Esophagus squamous epithelium (tissue), 5 donors: ENCODE data around the gene MYH10. TPM values are rescaled to one million over a fixed set of nuclear protein-coding genes. Genes with fewer than 3 reads are reported as not detected.

ENCODE experiments used
- DNase-seq: peaks from one replicate; lab custom pipeline; 2025; lab: John Stamatoyannopoulos, UW
- H3K27ac ChIP-seq, 4 donors: fragments of 200-600 bp; sonication (generic); one replicate each; pipeline ENCODE4 v1.5.1; 2016 to 2019; ENCODE audit warnings: mild to moderate bottlenecking in 1 of 4
- H3K27me3 ChIP-seq, 4 donors: fragments of 200-600 bp; sonication (generic); 1 replicate in 3 of 4; 2 replicates in 1 of 4; pipeline versions ENCODE4 v1.5.1 to v1.6.0; 2017 to 2021; ENCODE audit warnings: antibody characterized with exemption in 1 of 4
- H3K36me3 ChIP-seq, 3 donors: fragments of 200-600 bp; sonication (generic); one replicate each; pipeline ENCODE4 v1.5.1; 2016 to 2019
- H3K4me1 ChIP-seq, 3 donors: fragments of 200-600 bp; sonication (generic); one replicate each; pipeline ENCODE4 v1.5.1; 2017 to 2019
- H3K4me3 ChIP-seq, 4 donors: fragments of 200-600 bp; sonication (generic); 1 replicate in 3 of 4; 2 replicates in 1 of 4; pipeline ENCODE4 v1.5.1; 2016 to 2019; ENCODE audit warnings: mild to moderate bottlenecking in 2 of 4, moderate library complexity in 1 of 4
- H3K9me3 ChIP-seq, 3 donors: fragments of 200-600 bp; sonication (generic); one replicate each; pipeline ENCODE4 v1.5.1; 2016 to 2019
- POLR2A ChIP-seq, 4 donors: fragments of 450-650 bp; IDR thresholded peaks; one replicate each; pipeline ENCODE4 v1.6.1; 2017; ENCODE audit warnings: antibody characterized with exemption in 4 of 4, mild to moderate bottlenecking in 4 of 4, moderate library complexity in 3 of 4
- WGBS, 2 donors: methylation state at CpG; one replicate each; pipeline ENCODE4 v1.1.5; 2018; 5-methylcytosine and 5-hydroxymethylcytosine counted together
- intact Hi-C: fragments of 100-400 bp; cut with DNase I; formaldehyde crosslinking; loops from one replicate; pipeline ENCODE4 v1.15.0; 2022
- total RNA-seq, 4 donors: library from RNA; depleted of rRNA; stranded (reverse); fragments of >200 nt; gene quantifications; one replicate each; pipeline ENCODE4 v1.1.0, GENCODE V29; 2016
- TF ChIP-seq, protein P1 (sequence below), 6 experiments: fragments of 450-650 bp in 4 of 6; fragments of 200-600 bp in 2 of 6; sonication (generic) in 2 of 6; IDR thresholded peaks; one replicate each; pipeline ENCODE4 v1.5.1; 2016 to 2019; ENCODE audit warnings: antibody characterized with exemption in 6 of 6, mild to moderate bottlenecking in 4 of 6, moderate library complexity in 4 of 6
- donor health status: DM: yes; HTN: yes; CAD: no.

Gene MYH10
- total RNA-seq, 4 donors from 2014 or later = 5.8 to 25.6 (median 14.7) TPM

DNA sequence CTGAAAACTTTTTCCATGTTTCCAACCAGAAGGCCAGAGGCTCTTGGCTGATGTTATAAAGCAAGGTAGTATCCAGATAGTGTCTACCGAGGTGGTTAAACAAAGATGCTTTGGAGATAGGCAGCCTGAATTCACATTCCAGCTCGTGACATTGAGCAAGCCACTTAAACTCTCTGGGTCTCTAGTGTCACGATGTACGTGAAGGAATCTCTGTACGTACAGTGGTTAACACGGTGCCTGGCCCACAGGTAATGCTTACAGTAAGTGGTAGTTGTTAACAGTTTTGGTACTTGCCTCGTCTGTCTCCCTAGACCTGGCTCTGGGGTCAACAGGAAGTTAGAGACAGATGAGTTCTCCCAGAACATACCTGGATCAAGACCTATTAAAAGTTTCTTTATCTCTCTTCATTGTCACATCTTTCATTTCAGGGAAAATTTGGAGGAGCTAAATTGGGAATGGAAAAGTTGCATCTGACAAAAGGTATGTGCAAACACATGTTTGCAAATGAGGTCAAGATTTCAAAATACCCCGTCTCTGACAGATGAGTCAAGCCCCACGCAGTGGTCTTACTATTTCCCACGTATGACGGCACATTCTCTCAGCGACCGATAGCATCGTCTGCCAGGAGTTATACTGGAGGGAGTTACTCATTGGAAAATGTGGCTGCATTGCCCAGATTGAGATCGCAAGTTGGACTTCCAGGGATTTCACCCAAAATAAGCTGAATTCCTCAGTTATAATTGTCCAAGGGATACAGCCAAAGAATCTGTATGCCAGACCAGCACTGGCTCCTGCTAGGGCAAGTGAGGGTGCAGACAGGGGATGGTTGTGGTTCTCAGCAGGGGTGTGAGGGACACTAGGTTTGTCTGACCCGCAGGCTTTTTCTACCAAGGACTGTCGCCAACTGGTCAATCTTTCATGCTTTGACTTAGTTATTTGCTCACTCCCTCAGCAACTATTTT lies 18.9 kb upstream of the MYH10 start:
- Histone ChIP-seq H3K27me3 (peaks cover 0 to 5% (median 0%) of the 10 kb centered on the region in 4 donors), H3K4me1 (no peaks in the 10 kb centered on the region), H3K27ac (no peak overlapping the region), H3K4me3 (no peak overlapping the region), H3K36me3 (no peaks in the 10 kb centered on the region), H3K9me3 (no peaks in the 10 kb centered on the region)
- no peak for DNase-seq
- WGBS, 2 donors = 75 to 76% methylated on average over 17 of the region's 17 CpGs
- TF ChIP-seq POLR2A (IDR thresholded peaks at IDR 0.05) = no peak
- TF ChIP-seq, protein P1, sequence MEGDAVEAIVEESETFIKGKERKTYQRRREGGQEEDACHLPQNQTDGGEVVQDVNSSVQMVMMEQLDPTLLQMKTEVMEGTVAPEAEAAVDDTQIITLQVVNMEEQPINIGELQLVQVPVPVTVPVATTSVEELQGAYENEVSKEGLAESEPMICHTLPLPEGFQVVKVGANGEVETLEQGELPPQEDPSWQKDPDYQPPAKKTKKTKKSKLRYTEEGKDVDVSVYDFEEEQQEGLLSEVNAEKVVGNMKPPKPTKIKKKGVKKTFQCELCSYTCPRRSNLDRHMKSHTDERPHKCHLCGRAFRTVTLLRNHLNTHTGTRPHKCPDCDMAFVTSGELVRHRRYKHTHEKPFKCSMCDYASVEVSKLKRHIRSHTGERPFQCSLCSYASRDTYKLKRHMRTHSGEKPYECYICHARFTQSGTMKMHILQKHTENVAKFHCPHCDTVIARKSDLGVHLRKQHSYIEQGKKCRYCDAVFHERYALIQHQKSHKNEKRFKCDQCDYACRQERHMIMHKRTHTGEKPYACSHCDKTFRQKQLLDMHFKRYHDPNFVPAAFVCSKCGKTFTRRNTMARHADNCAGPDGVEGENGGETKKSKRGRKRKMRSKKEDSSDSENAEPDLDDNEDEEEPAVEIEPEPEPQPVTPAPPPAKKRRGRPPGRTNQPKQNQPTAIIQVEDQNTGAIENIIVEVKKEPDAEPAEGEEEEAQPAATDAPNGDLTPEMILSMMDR (IDR thresholded peaks at IDR 0.05) = no peak
- intact Hi-C loops = no loop called here

DNA sequence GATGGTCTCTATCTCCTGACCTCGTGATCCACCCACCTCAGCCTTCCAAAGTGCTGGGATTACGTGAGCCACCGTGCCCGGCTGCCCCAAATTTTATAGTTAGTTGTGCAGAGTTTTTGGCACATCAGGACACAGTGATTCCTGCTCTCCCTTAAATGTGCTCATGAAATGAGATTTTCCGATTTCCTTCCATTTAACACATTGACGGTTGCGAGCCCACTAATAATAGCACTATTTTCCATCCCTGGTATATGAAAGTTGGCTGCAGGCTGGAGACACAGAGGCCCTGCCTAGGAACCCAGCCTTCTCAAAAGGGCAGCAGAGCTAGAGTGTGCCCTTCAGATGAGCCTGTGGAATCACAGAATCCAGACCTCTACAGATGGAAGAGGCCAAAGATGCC lies 17.4 kb upstream of the MYH10 start:
- WGBS, 2 donors = 79 to 92% methylated on average over 4 to 7 of the region's 7 CpGs
- DNase-seq = no peak
- Histone ChIP-seq H3K4me1 (no peaks in the 10 kb centered on the region), H3K4me3 (no peak overlapping the region), H3K27ac (no peak overlapping the region), H3K9me3 (no peaks in the 10 kb centered on the region), H3K36me3 (no peaks in the 10 kb centered on the region), H3K27me3 (peaks cover 0 to 5% (median 0%) of the 10 kb centered on the region in 4 donors)
- no peak for TF ChIP-seq POLR2A (IDR thresholded peaks at IDR 0.05)
- TF ChIP-seq, protein P1 (IDR thresholded peaks at IDR 0.05) = no peak
- intact Hi-C loops = no loop called here

DNA sequence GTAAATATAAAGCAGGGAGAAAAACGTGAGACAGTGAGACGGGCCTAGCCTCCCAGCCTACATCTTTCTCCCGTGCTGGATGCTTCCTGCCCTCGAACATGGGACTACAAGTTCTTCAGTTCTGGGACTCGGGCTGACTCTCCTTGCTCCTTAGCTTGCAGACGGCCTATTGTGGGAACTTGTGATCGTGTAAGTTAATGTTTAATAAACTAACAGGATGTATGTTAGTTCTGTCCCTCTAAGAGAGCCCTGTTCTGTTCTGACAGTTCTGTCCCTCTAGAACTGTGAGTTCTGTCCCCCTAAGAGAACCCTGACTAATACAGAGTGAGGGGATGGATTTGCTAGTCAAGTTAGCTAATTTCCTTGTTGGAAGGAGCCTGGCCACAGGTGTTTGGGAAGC lies 16.7 kb upstream of the MYH10 start:
- intact Hi-C loops = no loop called here
- DNase-seq = no peak
- TF ChIP-seq, protein P1 (IDR thresholded peaks at IDR 0.05) = no peak
- no peak for TF ChIP-seq POLR2A (IDR thresholded peaks at IDR 0.05)
- 82 to 85% methylated on average over 6 to 7 of the region's 7 CpGs for WGBS, 2 donors
- H3K27me3 ChIP-seq = peaks cover 0 to 5% (median 0%) of the 10 kb centered on the region in 4 donors
- no peaks in the 10 kb centered on the region for H3K36me3 ChIP-seq
- no peak overlapping the region for H3K27ac ChIP-seq
- no peak overlapping the region for H3K4me3 ChIP-seq
- H3K4me1 ChIP-seq = no peaks in the 10 kb centered on the region
- H3K9me3 ChIP-seq = no peaks in the 10 kb centered on the region

- H3K27me3 ChIP-seq = peaks cover 0 to 5% (median 0%) of the 10 kb centered on the region in 4 donors
- no peak for DNase-seq
- intact Hi-C loops = no loop called here
- H3K9me3 ChIP-seq = no peaks in the 10 kb centered on the region
- no peak overlapping the region for H3K27ac ChIP-seq
- no peaks in the 10 kb centered on the region for H3K4me1 ChIP-seq
- H3K4me3 ChIP-seq = no peak overlapping the region
- H3K36me3 ChIP-seq = no peaks in the 10 kb centered on the region
- 96 to 97% methylated on average over 4 of the region's 4 CpGs for WGBS, 2 donors
- TF ChIP-seq POLR2A (IDR thresholded peaks at IDR 0.05) = no peak
- TF ChIP-seq, protein P1 (IDR thresholded peaks at IDR 0.05) = no peak
Observed at GRCh38 chr17:8644507-8644902, 14.0 kb upstream of the MYH10 start.

GRCh38 chr17:8643855-8644506 lies 13.5 kb upstream of the MYH10 start:
- no peak overlapping the region for H3K4me3 ChIP-seq
- intact Hi-C loops = no loop called here
- H3K27ac ChIP-seq = no peak overlapping the region
- 49 to 54% methylated on average over 10 to 11 of the region's 11 CpGs for WGBS, 2 donors
- H3K27me3 ChIP-seq = peaks cover 0 to 5% (median 0%) of the 10 kb centered on the region in 4 donors
- no peak for DNase-seq
- TF ChIP-seq POLR2A (IDR thresholded peaks at IDR 0.05) = no peak
- TF ChIP-seq, protein P1 (IDR thresholded peaks at IDR 0.05) = no peak
- H3K9me3 ChIP-seq = no peaks in the 10 kb centered on the region
- H3K4me1 ChIP-seq = no peaks in the 10 kb centered on the region
- no peaks in the 10 kb centered on the region for H3K36me3 ChIP-seq
